Peyer's patch (tissue), 4 donors: ENCODE results near the gene RAD51B. TPM values are rescaled to one million over a fixed set of nuclear protein-coding genes. Genes with fewer than 3 reads are reported as not detected.
A peak's percentile ranks its signal among the peaks of the same experiment; 100 is the strongest.

Experiments used
- DNase-seq, 3 donors: peaks; one replicate each; pipeline ENCODE4 v3.0.0-alpha.2; 2017 to 2019
- H3K27ac ChIP-seq, 4 donors: fragments of 200-600 bp; sonication (generic); one replicate each; pipeline ENCODE4 v1.5.1; 2016 to 2019
- H3K27me3 ChIP-seq, 2 donors: fragments of 200-600 bp; sonication (generic); one replicate each; pipeline ENCODE4 v1.5.1; 2019
- H3K36me3 ChIP-seq, 3 donors: fragments of 200-600 bp; sonication (generic); one replicate each; pipeline ENCODE4 v1.5.1; 2016 to 2019
- H3K4me1 ChIP-seq, 4 donors: fragments of 200-600 bp; sonication (generic); one replicate each; pipeline ENCODE4 v1.5.1; 2016 to 2019
- H3K4me3 ChIP-seq, 4 donors: fragments of 200-600 bp; sonication (generic); 1 replicate in 3 of 4; 2 replicates in 1 of 4; pipeline ENCODE4 v1.5.1; 2016 to 2019; ENCODE audit warnings: mild to moderate bottlenecking in 1 of 4
- H3K9me3 ChIP-seq, 4 donors: fragments of 200-600 bp; sonication (generic); one replicate each; pipeline ENCODE4 v1.5.1; 2016 to 2019; ENCODE audit warnings: mild to moderate bottlenecking in 1 of 4
- POLR2A ChIP-seq, 2 donors: fragments of 450-650 bp; IDR thresholded peaks; one replicate each; pipeline ENCODE4 v1.5.1; 2017; ENCODE audit warnings: antibody characterized with exemption in 2 of 2, mild to moderate bottlenecking in 2 of 2, moderate library complexity in 2 of 2
- total RNA-seq, 4 donors: library from RNA; depleted of rRNA; stranded (reverse); fragments of >200 nt; gene quantifications; one replicate each; pipeline ENCODE4 v1.1.0, GENCODE V29; 2016
- TF ChIP-seq, protein P1 (sequence below), 6 experiments: fragments of 450-650 bp in 4 of 6; fragments of 200-600 bp in 2 of 6; sonication (generic) in 1 of 6; IDR thresholded peaks; one replicate each; pipeline ENCODE4 v1.5.1; 2017 to 2019; ENCODE audit warnings: antibody characterized with exemption in 6 of 6, mild to moderate bottlenecking in 3 of 6, moderate library complexity in 1 of 6

The RAD51B gene
- total RNA-seq, 4 donors from 2014 or later = 12.6 to 103 (median 33.1) TPM

DNA sequence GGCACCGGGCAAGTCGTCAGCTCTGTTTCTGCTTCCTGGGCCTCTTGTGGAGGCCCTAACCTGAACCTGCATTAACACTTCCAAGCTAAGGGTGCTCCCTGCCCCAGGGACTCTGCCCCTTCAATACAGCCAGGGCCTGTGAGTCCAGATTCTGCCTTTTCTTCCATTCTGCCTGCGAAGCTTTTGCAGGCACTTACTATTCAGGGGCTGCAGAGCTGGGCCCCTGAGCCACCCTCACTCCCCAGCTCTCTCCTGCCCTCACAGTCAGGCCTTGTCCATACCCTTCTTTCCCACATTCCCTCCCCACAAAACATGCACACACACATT, 872.2 kb downstream of the RAD51B start:
- no peak for TF ChIP-seq POLR2A (IDR thresholded peaks at IDR 0.05)
- TF ChIP-seq, protein P1, sequence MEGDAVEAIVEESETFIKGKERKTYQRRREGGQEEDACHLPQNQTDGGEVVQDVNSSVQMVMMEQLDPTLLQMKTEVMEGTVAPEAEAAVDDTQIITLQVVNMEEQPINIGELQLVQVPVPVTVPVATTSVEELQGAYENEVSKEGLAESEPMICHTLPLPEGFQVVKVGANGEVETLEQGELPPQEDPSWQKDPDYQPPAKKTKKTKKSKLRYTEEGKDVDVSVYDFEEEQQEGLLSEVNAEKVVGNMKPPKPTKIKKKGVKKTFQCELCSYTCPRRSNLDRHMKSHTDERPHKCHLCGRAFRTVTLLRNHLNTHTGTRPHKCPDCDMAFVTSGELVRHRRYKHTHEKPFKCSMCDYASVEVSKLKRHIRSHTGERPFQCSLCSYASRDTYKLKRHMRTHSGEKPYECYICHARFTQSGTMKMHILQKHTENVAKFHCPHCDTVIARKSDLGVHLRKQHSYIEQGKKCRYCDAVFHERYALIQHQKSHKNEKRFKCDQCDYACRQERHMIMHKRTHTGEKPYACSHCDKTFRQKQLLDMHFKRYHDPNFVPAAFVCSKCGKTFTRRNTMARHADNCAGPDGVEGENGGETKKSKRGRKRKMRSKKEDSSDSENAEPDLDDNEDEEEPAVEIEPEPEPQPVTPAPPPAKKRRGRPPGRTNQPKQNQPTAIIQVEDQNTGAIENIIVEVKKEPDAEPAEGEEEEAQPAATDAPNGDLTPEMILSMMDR (IDR thresholded peaks at IDR 0.05) = no peak
- Histone ChIP-seq H3K27me3 (no peaks in the 10 kb centered on the region), H3K9me3 (no peaks in the 10 kb centered on the region), H3K27ac (no peak overlapping the region), H3K4me3 (no peak overlapping the region), H3K36me3 (no peaks in the 10 kb centered on the region), H3K4me1 (peaks cover 0 to 10% (median 3%) of the 10 kb centered on the region in 4 donors)
- DNase-seq = peak in 1 of 3 donors; percentile 32

DNA sequence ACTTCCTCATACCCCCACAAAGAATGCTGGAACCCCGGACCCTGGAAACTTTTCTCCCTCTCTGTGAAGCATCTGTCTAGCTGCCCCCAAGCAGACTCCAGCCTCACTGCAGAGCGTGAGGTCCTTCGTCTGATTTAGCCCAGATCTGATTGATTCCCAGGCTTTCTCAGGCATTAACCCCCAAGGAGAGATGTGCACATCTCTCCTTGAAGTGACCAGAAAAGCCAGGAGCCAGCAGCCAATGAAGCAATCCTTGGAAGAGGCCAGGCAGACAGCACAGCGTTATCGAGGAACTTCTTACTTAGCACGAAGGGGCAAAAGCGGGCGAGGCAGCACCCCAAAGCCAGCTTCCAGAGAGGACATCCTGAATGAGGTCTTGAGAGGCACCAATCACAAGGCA, 872.6 kb downstream of the RAD51B start:
- DNase-seq = peak in 2 of 3 donors; percentile 11 to 44
- Histone ChIP-seq H3K36me3 (no peaks in the 10 kb centered on the region), H3K4me3 (no peak overlapping the region), H3K4me1 (peaks cover 0 to 10% (median 3%) of the 10 kb centered on the region in 4 donors), H3K27ac (no peak overlapping the region), H3K9me3 (no peaks in the 10 kb centered on the region), H3K27me3 (no peaks in the 10 kb centered on the region)
- TF ChIP-seq, protein P1 (IDR thresholded peaks at IDR 0.05) = no peak
- no peak for TF ChIP-seq POLR2A (IDR thresholded peaks at IDR 0.05)

DNA sequence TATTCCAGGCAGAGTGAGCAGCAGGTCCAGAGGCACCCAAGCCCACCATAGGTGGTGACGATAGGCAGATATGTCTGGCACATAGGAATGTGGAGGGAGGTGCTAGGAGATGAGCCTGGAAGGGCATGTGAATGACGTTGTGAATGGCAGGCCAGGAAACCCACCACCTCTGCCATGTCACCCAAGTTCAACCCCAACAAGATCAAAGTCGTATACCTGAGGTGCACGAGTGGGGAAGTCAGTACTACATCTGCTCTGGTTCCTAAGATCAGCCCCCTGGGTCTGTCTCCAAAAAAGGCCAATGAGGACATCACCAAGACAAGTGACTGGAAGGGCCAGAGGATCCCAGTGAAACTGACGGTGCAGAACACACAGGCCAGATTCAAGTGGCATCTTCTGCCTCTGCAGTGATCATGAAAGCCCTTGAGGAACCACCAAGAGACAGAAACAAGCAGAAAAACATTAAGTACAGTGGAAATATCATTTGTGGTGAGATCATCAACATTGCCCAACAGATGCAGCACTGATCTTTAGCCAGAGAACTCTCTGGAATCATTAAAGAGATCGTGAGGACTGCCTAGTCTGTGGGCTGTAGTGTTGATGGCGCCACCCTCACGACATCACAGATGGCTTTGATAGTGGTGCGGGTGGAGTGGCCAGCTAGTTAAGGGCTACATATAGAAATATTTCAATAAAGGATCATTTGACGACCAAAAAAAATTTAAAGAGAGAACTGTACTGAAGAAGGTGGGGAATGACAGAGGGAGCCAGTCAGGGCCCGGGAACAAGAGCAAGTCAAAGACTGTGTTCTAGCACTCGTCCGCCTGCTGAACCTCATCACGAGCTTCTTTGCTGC, 873.6 kb downstream of the RAD51B start:
- Histone ChIP-seq H3K4me1 (peaks cover 0 to 10% (median 3%) of the 10 kb centered on the region in 4 donors), H3K4me3 (no peak overlapping the region), H3K27me3 (no peaks in the 10 kb centered on the region), H3K27ac (peak overlapping the region in 1 of 4 donors; percentile 26), H3K36me3 (no peaks in the 10 kb centered on the region), H3K9me3 (no peaks in the 10 kb centered on the region)
- peak in 1 of 3 donors; percentile 43 for DNase-seq
- TF ChIP-seq, protein P1 (IDR thresholded peaks at IDR 0.05) = no peak
- TF ChIP-seq POLR2A (IDR thresholded peaks at IDR 0.05) = no peak

DNA sequence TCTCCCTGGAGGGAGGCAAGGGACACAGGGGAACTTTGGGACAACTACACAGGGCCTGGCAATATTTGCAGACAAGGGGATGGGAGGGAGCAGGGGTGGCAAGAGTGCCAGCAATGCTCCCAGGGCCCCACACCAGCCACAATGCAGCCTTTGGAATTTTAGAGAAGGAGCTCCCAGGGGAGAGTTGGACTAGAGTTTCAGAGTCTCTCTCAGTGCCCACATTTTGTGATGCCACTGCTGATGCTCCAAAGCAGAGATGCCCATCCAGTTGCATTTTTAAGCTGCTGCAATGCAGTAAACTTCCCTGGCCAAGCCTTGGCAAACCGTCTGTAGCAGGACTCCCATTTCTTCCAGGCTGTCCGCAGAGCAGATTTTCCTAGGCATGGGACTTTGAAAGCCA, 874.3 kb downstream of the RAD51B start:
- H3K9me3 ChIP-seq = no peaks in the 10 kb centered on the region
- no peak overlapping the region for H3K4me3 ChIP-seq
- no peaks in the 10 kb centered on the region for H3K36me3 ChIP-seq
- no peaks in the 10 kb centered on the region for H3K27me3 ChIP-seq
- TF ChIP-seq, protein P1 (IDR thresholded peaks at IDR 0.05) = no peak
- TF ChIP-seq POLR2A (IDR thresholded peaks at IDR 0.05) = no peak
- DNase-seq = peak in 1 of 3 donors; percentile 31
- H3K27ac ChIP-seq = no peak overlapping the region
- H3K4me1 ChIP-seq = peaks cover 0 to 6% (median under 1%) of the 10 kb centered on the region in 4 donors

DNA sequence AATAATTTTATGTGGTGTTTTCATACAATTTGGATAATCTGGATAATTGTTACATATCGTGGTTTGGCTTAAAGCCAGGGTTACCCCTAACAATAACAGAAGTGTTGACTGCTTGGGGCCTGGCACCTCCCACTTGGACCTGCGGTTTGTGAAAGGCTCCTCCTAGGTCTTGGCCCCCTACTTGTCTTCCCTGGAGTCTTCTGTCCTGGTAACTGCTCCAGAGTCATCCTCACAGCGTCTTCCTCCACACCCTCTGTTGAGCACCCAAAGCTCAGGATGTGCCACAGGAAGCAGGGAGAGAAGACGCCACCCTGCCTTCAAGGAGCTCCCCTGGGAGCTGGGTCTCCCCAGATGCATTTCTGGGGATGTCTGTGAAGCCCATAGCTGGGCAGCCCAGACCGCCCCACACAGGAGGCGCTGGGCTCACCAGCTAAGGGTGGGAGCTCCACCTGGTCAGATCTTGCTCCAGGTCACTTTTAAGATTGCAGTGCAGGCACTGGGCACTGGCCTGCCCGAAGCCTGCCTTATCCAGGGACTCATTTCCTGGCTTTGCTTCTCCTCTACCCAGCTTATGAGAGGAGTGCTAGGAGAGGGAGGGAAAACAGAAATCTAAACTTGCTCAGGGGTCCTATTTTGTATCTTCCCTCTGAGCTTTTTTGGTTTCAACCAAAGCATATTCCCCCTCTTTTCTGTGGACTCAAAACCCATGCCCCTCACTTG, 875.1 kb downstream of the RAD51B start:
- H3K27ac ChIP-seq = no peak overlapping the region
- H3K4me3 ChIP-seq = no peak overlapping the region
- DNase-seq = peak in 1 of 3 donors; percentile 38
- no peaks in the 10 kb centered on the region for H3K9me3 ChIP-seq
- H3K36me3 ChIP-seq = no peaks in the 10 kb centered on the region
- no peak for TF ChIP-seq POLR2A (IDR thresholded peaks at IDR 0.05)
- TF ChIP-seq, protein P1 (IDR thresholded peaks at IDR 0.05) = no peak
- no peaks in the 10 kb centered on the region for H3K27me3 ChIP-seq
- no peaks in the 10 kb centered on the region for H3K4me1 ChIP-seq
